HG03097 (cell line): ENCODE measurements around the gene INHBB.
"Not testable (repeated sequence)": the region's sequence is repeated elsewhere in the genome, so short reads cannot be mapped to it uniquely, and the experiment has no call there.

ENCODE experiments used
- ATAC-seq: cut with Tn5 transposase; IDR thresholded peaks from one replicate; pipeline ENCODE4 v1.9.1; 2021; ENCODE audit not compliant: unreplicated experiment, low FRiP score

The INHBB gene

GRCh38 chr2:120315367-120316033 is 30.4 kb upstream of the INHBB start:
- no peak for ATAC-seq

GRCh38 chr2:120316071-120316470 is 29.9 kb upstream of the INHBB start:
- no peak for ATAC-seq

- no peak for ATAC-seq
Observed at GRCh38 chr2:120316528-120317179, 29.3 kb upstream of the INHBB start.

- no peak for ATAC-seq
Observed at GRCh38 chr2:120317180-120317533, 28.8 kb upstream of the INHBB start.

GRCh38 chr2:120317916-120318315 is 28.0 kb upstream of the INHBB start:
- ATAC-seq, result no peak

GRCh38 chr2:120318626-120319025 is 27.3 kb upstream of the INHBB start:
- ATAC-seq, result no peak

GRCh38 chr2:120319123-120319522 is 26.8 kb upstream of the INHBB start:
- ATAC-seq, result no peak

GRCh38 chr2:120319686-120320317 is 26.1 kb upstream of the INHBB start:
- ATAC-seq, result no peak

- no peak for ATAC-seq
Observed at GRCh38 chr2:120320318-120320851, 25.6 kb upstream of the INHBB start.

- not testable (repeated sequence) for ATAC-seq
Observed at GRCh38 chr2:120320887-120321556, 24.9 kb upstream of the INHBB start.

- no peak for ATAC-seq
Observed at GRCh38 chr2:120321721-120322284, 24.1 kb upstream of the INHBB start.

GRCh38 chr2:120322329-120322728 is 23.6 kb upstream of the INHBB start:
- ATAC-seq, result no peak

- ATAC-seq, result no peak
Observed at GRCh38 chr2:120323214-120323613, 22.7 kb upstream of the INHBB start.

GRCh38 chr2:120323807-120324399 is 22.0 kb upstream of the INHBB start:
- ATAC-seq, result no peak

GRCh38 chr2:120324933-120325332 is 21.0 kb upstream of the INHBB start:
- ATAC-seq, result no peak

GRCh38 chr2:120326066-120326465 is 19.9 kb upstream of the INHBB start:
- no peak for ATAC-seq

GRCh38 chr2:120330946-120331822 is 14.8 kb upstream of the INHBB start:
- no peak for ATAC-seq

GRCh38 chr2:120331903-120332302 is 14.0 kb upstream of the INHBB start:
- no peak for ATAC-seq

- ATAC-seq, result no peak
Observed at GRCh38 chr2:120332384-120332783, 13.6 kb upstream of the INHBB start.

GRCh38 chr2:120334068-120334467 is 11.9 kb upstream of the INHBB start:
- ATAC-seq, result no peak
